ENCODE measurements around the gene MECR. TPM values are rescaled to one million over a fixed set of nuclear protein-coding genes. Genes with fewer than 3 reads are reported as not detected.

Gene MECR
- total and polyA plus RNA-seq, 4 experiments from 2014 or later: 12.0 to 17.1 (median 14.2) TPM

- intact Hi-C loops (cut with micrococcal nuclease): no loop called here
- peak overlapping the region in 1 of 7 donors; percentile 41 for H3K27ac Mint-ChIP-seq
- Histone ChIP-seq H3K9me3 (ENCODE audit: control insufficient read depth in 1 of 2, low read length in 2 of 2) (no peaks in the 10 kb centered on the region), H3K36me3 (ENCODE audit: insufficient read depth, low read length) (no peaks in the 10 kb centered on the region), H3K27me3 (ENCODE audit: insufficient read depth, low read length) (peaks cover 10% of the 10 kb centered on the region), H3K4me3 (ENCODE audit: low read length in 2 of 2) (no peak overlapping the region), H3K27ac (ENCODE audit: low read depth, low read length) (no peak overlapping the region), H3K4me1 (ENCODE audit: insufficient read depth, low read length) (peaks cover 6% of the 10 kb centered on the region)
- DNase-seq: no peak
- ChIA-PET CTCF (ENCODE audit: partially characterized antibody) (no interaction called here), POLR2A (ENCODE audit: partially characterized antibody) (no interaction called here)
- H3K9me3 Mint-ChIP-seq: no peaks in the 10 kb centered on the region
- H3K36me3 Mint-ChIP-seq: no peaks in the 10 kb centered on the region
- H3K4me3 Mint-ChIP-seq: no peak overlapping the region
- no peaks in the 10 kb centered on the region for H3K4me1 Mint-ChIP-seq
- peaks cover 6 to 15% of the 10 kb centered on the region in 2 donors for H3K27me3 Mint-ChIP-seq
Observed at GRCh38 chr1:29254346-29254745, 23.6 kb upstream of the MECR start.

- intact Hi-C loops (cut with micrococcal nuclease): no loop called here
- Mint-ChIP-seq H3K27me3 (peaks cover 9 to 18% of the 10 kb centered on the region in 2 donors), H3K4me3 (no peak overlapping the region), H3K4me1 (no peaks in the 10 kb centered on the region), H3K9me3 (no peaks in the 10 kb centered on the region), H3K27ac (no peak overlapping the region), H3K36me3 (no peaks in the 10 kb centered on the region)
- Histone ChIP-seq H3K9me3 (ENCODE audit: control insufficient read depth in 1 of 2, low read length in 2 of 2) (no peaks in the 10 kb centered on the region), H3K4me3 (ENCODE audit: low read length in 2 of 2) (no peak overlapping the region), H3K27me3 (ENCODE audit: insufficient read depth, low read length) (no peaks in the 10 kb centered on the region), H3K27ac (ENCODE audit: low read depth, low read length) (no peak overlapping the region), H3K4me1 (ENCODE audit: insufficient read depth, low read length) (no peaks in the 10 kb centered on the region), H3K36me3 (ENCODE audit: insufficient read depth, low read length) (no peaks in the 10 kb centered on the region)
- ChIA-PET CTCF (ENCODE audit: partially characterized antibody) (no interaction called here), POLR2A (ENCODE audit: partially characterized antibody) (no interaction called here)
- DNase-seq: no peak
Observed at GRCh38 chr1:29253180-29253579, 22.4 kb upstream of the MECR start.

GRCh38 chr1:29251164-29252124 is 20.7 kb upstream of the MECR start:
- no peak overlapping the region for H3K27ac ChIP-seq (ENCODE audit: low read depth, low read length)
- no peaks in the 10 kb centered on the region for H3K4me1 Mint-ChIP-seq
- ChIA-PET POLR2A (ENCODE audit: partially characterized antibody) (no interaction called here), CTCF (ENCODE audit: partially characterized antibody) (no interaction called here)
- no peaks in the 10 kb centered on the region for H3K4me1 ChIP-seq (ENCODE audit: insufficient read depth, low read length)
- no peak for DNase-seq
- H3K27ac Mint-ChIP-seq: no peak overlapping the region
- no peaks in the 10 kb centered on the region for H3K9me3 ChIP-seq (ENCODE audit: control insufficient read depth in 1 of 2, low read length in 2 of 2)
- no peak overlapping the region for H3K4me3 ChIP-seq (ENCODE audit: low read length in 2 of 2)
- no peaks in the 10 kb centered on the region for H3K36me3 Mint-ChIP-seq
- no peaks in the 10 kb centered on the region for H3K27me3 ChIP-seq (ENCODE audit: insufficient read depth, low read length)
- intact Hi-C loops (cut with micrococcal nuclease): no loop called here
- H3K4me3 Mint-ChIP-seq: no peak overlapping the region
- H3K27me3 Mint-ChIP-seq: peaks cover 3 to 26% of the 10 kb centered on the region in 2 donors
- no peaks in the 10 kb centered on the region for H3K9me3 Mint-ChIP-seq
- no peaks in the 10 kb centered on the region for H3K36me3 ChIP-seq (ENCODE audit: insufficient read depth, low read length)

GRCh38 chr1:29249951-29250581 is 19.3 kb upstream of the MECR start:
- ChIA-PET CTCF (ENCODE audit: partially characterized antibody) (interaction anchor here (0.7 kb wide), 1 partner anchor 10 kb away, joined by 3 read pairs; no protein-coding TSS in a partner anchor), POLR2A (ENCODE audit: partially characterized antibody) (no interaction called here)
- no peak overlapping the region for H3K27ac Mint-ChIP-seq
- no peaks in the 10 kb centered on the region for H3K36me3 Mint-ChIP-seq
- no peaks in the 10 kb centered on the region for H3K27me3 ChIP-seq (ENCODE audit: insufficient read depth, low read length)
- H3K36me3 ChIP-seq (ENCODE audit: insufficient read depth, low read length): no peaks in the 10 kb centered on the region
- no peak overlapping the region for H3K27ac ChIP-seq (ENCODE audit: low read depth, low read length)
- peaks cover 3 to 26% of the 10 kb centered on the region in 2 donors for H3K27me3 Mint-ChIP-seq
- H3K4me3 Mint-ChIP-seq: no peak overlapping the region
- no peaks in the 10 kb centered on the region for H3K9me3 ChIP-seq (ENCODE audit: control insufficient read depth in 1 of 2, low read length in 2 of 2)
- H3K9me3 Mint-ChIP-seq: no peaks in the 10 kb centered on the region
- no peak overlapping the region for H3K4me3 ChIP-seq (ENCODE audit: low read length in 2 of 2)
- H3K4me1 ChIP-seq (ENCODE audit: insufficient read depth, low read length): no peaks in the 10 kb centered on the region
- intact Hi-C loops (cut with micrococcal nuclease): no loop called here
- no peak for DNase-seq
- H3K4me1 Mint-ChIP-seq: no peaks in the 10 kb centered on the region

- Histone ChIP-seq H3K27me3 (ENCODE audit: insufficient read depth, low read length) (no peaks in the 10 kb centered on the region), H3K27ac (ENCODE audit: low read depth, low read length) (no peak overlapping the region), H3K9me3 (ENCODE audit: control insufficient read depth in 1 of 2, low read length in 2 of 2) (no peaks in the 10 kb centered on the region), H3K4me1 (ENCODE audit: insufficient read depth, low read length) (no peaks in the 10 kb centered on the region), H3K36me3 (ENCODE audit: insufficient read depth, low read length) (no peaks in the 10 kb centered on the region), H3K4me3 (ENCODE audit: low read length in 2 of 2) (no peak overlapping the region)
- H3K27ac Mint-ChIP-seq: no peak overlapping the region
- peaks cover 3 to 26% of the 10 kb centered on the region in 2 donors for H3K27me3 Mint-ChIP-seq
- ChIA-PET CTCF (ENCODE audit: partially characterized antibody) (no interaction called here), POLR2A (ENCODE audit: partially characterized antibody) (no interaction called here)
- H3K36me3 Mint-ChIP-seq: no peaks in the 10 kb centered on the region
- intact Hi-C loops (cut with micrococcal nuclease): no loop called here
- no peak overlapping the region for H3K4me3 Mint-ChIP-seq
- no peaks in the 10 kb centered on the region for H3K4me1 Mint-ChIP-seq
- no peaks in the 10 kb centered on the region for H3K9me3 Mint-ChIP-seq
- no peak for DNase-seq
Observed at GRCh38 chr1:29249170-29249691, 18.5 kb upstream of the MECR start.

GRCh38 chr1:29248409-29248808 is 17.7 kb upstream of the MECR start:
- Histone ChIP-seq H3K9me3 (ENCODE audit: control insufficient read depth in 1 of 2, low read length in 2 of 2) (no peaks in the 10 kb centered on the region), H3K4me1 (ENCODE audit: insufficient read depth, low read length) (no peaks in the 10 kb centered on the region), H3K27ac (ENCODE audit: low read depth, low read length) (no peak overlapping the region), H3K27me3 (ENCODE audit: insufficient read depth, low read length) (no peaks in the 10 kb centered on the region), H3K36me3 (ENCODE audit: insufficient read depth, low read length) (no peaks in the 10 kb centered on the region), H3K4me3 (ENCODE audit: low read length in 2 of 2) (no peak overlapping the region)
- ChIA-PET POLR2A (ENCODE audit: partially characterized antibody) (no interaction called here), CTCF (ENCODE audit: partially characterized antibody) (no interaction called here)
- intact Hi-C loops (cut with micrococcal nuclease): no loop called here
- Mint-ChIP-seq H3K27me3 (peaks cover 3 to 26% of the 10 kb centered on the region in 2 donors), H3K4me1 (no peaks in the 10 kb centered on the region), H3K9me3 (no peaks in the 10 kb centered on the region), H3K36me3 (no peaks in the 10 kb centered on the region), H3K27ac (no peak overlapping the region), H3K4me3 (no peak overlapping the region)
- DNase-seq: no peak

- H3K27ac ChIP-seq (ENCODE audit: low read depth, low read length): no peak overlapping the region
- H3K4me3 ChIP-seq (ENCODE audit: low read length in 2 of 2): no peak overlapping the region
- H3K9me3 ChIP-seq (ENCODE audit: control insufficient read depth in 1 of 2, low read length in 2 of 2): no peaks in the 10 kb centered on the region
- DNase-seq: no peak
- H3K27me3 Mint-ChIP-seq: peaks cover 3 to 26% of the 10 kb centered on the region in 2 donors
- intact Hi-C loops (cut with micrococcal nuclease): no loop called here
- no peak overlapping the region for H3K27ac Mint-ChIP-seq
- H3K27me3 ChIP-seq (ENCODE audit: insufficient read depth, low read length): no peaks in the 10 kb centered on the region
- H3K9me3 Mint-ChIP-seq: no peaks in the 10 kb centered on the region
- CTCF ChIA-PET (ENCODE audit: partially characterized antibody): no interaction called here
- no peaks in the 10 kb centered on the region for H3K36me3 ChIP-seq (ENCODE audit: insufficient read depth, low read length)
- no peaks in the 10 kb centered on the region for H3K4me1 Mint-ChIP-seq
- H3K4me3 Mint-ChIP-seq: no peak overlapping the region
- H3K4me1 ChIP-seq (ENCODE audit: insufficient read depth, low read length): no peaks in the 10 kb centered on the region
- POLR2A ChIA-PET (ENCODE audit: partially characterized antibody): no interaction called here
- H3K36me3 Mint-ChIP-seq: no peaks in the 10 kb centered on the region
Observed at GRCh38 chr1:29247571-29248273, 17.0 kb upstream of the MECR start.
